ENCODE measurements around the gene NOP14. TPM values are rescaled to one million over a fixed set of nuclear protein-coding genes. Genes with fewer than 3 reads are reported as not detected.

The NOP14 gene
- total RNA-seq, 1 donor from 2014 or later = 21.4 TPM

DNA sequence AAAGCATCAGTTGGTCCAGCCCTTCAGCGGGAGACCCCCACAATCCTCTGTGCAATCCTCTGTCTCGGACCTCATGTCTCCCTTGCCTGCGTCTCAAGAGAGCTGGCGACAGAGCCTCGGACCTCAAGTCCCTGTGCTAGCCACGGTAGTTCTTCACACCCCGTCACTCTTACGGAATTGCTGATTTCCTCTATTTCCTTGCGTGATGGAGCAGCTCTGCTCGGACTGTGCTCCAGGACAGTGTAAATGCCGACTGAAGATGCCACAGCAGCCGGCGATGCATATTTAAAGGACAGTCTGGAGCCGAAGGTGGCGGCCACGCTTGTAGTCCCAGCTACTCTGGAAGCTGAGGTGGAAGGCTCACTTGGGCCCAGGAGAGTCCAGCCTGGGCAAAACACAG, 2.1 kb upstream of the NOP14 start:
- Histone ChIP-seq H3K9me3 (no peaks in the 10 kb centered on the region), H3K36me3 (no peaks in the 10 kb centered on the region), H3K27me3 (no peaks in the 10 kb centered on the region), H3K4me1 (peaks cover 19% of the 10 kb centered on the region), H3K27ac (no peak overlapping the region), H3K4me3 (no peak overlapping the region)
- intact Hi-C loops (cut with DNase I) = no loop called here
- ATAC-seq = no peak
- TF ChIP-seq, protein P1, sequence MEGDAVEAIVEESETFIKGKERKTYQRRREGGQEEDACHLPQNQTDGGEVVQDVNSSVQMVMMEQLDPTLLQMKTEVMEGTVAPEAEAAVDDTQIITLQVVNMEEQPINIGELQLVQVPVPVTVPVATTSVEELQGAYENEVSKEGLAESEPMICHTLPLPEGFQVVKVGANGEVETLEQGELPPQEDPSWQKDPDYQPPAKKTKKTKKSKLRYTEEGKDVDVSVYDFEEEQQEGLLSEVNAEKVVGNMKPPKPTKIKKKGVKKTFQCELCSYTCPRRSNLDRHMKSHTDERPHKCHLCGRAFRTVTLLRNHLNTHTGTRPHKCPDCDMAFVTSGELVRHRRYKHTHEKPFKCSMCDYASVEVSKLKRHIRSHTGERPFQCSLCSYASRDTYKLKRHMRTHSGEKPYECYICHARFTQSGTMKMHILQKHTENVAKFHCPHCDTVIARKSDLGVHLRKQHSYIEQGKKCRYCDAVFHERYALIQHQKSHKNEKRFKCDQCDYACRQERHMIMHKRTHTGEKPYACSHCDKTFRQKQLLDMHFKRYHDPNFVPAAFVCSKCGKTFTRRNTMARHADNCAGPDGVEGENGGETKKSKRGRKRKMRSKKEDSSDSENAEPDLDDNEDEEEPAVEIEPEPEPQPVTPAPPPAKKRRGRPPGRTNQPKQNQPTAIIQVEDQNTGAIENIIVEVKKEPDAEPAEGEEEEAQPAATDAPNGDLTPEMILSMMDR (IDR thresholded peaks at IDR 0.05) = no peak
- no peak for DNase-seq

DNA sequence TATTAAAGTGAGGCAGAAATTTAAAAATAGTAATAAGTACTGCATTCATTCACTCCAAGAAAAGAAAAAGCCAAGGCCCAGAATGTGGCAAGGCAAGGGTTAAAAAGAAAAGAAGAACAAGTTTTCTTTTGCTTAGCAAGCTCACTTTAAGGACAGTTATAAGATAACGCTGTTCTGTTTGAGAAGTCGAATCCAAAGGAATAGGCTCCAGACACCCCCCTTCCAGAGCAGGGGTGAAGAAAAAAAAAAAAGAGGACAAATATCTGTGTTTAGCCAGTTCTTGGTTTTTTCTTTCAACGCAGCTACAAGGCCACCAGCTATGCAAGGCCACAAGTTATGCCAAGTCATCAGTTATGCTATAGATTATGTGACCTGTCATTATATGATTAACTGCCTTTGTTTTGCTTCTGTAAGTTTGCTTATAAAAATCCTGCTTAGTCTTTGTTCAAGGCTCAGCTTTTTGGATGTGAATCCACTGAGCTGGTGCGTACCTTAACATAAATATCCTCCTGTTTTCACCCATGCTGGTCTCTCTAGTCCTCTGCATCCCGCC, 1.6 kb upstream of the NOP14 start:
- DNase-seq (no peak), ATAC-seq (no peak)
- Histone ChIP-seq H3K4me3 (peak overlapping the region; percentile 71), H3K4me1 (peaks cover 19% of the 10 kb centered on the region), H3K27me3 (no peaks in the 10 kb centered on the region), H3K36me3 (no peaks in the 10 kb centered on the region), H3K27ac (no peak overlapping the region), H3K9me3 (no peaks in the 10 kb centered on the region)
- TF ChIP-seq, protein P1 (IDR thresholded peaks at IDR 0.05) = no peak
- intact Hi-C loops (cut with DNase I) = no loop called here

DNA sequence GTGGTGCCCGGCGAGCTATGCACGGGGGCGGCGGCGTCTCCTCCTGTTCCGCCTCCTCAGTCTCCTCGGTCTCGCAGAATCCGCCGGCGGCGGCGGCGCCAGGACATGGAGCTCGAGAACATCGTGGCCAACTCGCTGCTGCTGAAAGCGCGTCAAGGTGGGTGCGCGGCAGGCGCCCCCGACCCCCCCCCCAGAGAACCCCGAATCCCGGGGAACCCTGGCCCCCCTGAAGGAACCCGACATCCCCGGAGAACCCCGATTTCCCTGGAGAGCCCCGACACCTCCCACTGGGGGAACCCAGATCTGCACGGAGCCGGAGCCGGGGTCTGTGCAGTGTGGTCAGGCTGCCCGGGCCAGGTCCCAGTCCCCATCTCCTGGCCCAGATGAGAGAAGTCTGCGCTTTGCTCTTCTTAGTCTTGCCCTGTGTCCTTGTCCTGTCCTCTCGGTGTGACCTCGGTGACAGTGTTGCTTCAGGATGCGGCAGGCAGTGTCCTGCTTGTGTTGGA, 813 bp upstream of the NOP14 start:
- ATAC-seq = peak; percentile 78

GRCh38 chr4:2962614-2963174, 512 bp downstream of the NOP14 start:
- TF ChIP-seq, protein P1 (IDR thresholded peaks at IDR 0.05) = no peak
- H3K27ac ChIP-seq = peak overlapping the region; percentile 90
- intact Hi-C loops (cut with DNase I) = no loop called here
- peaks cover 9% of the 10 kb centered on the region for H3K36me3 ChIP-seq
- no peaks in the 10 kb centered on the region for H3K9me3 ChIP-seq
- ATAC-seq (peak; percentile 46), DNase-seq (no peak)
- peaks cover 24% of the 10 kb centered on the region for H3K4me1 ChIP-seq
- peak overlapping the region; percentile 71 for H3K4me3 ChIP-seq
- H3K27me3 ChIP-seq = no peaks in the 10 kb centered on the region

More for the DNA sequence above, 813 bp upstream of the NOP14 start:
- Histone ChIP-seq H3K9me3 (no peaks in the 10 kb centered on the region), H3K36me3 (no peaks in the 10 kb centered on the region), H3K4me3 (peak overlapping the region; percentile 71), H3K27ac (peak overlapping the region; percentile 90), H3K27me3 (no peaks in the 10 kb centered on the region), H3K4me1 (peaks cover 19% of the 10 kb centered on the region)
- no peak for DNase-seq
- TF ChIP-seq, protein P1 (IDR thresholded peaks at IDR 0.05) = no peak
- intact Hi-C loops (cut with DNase I) = no loop called here

DNA sequence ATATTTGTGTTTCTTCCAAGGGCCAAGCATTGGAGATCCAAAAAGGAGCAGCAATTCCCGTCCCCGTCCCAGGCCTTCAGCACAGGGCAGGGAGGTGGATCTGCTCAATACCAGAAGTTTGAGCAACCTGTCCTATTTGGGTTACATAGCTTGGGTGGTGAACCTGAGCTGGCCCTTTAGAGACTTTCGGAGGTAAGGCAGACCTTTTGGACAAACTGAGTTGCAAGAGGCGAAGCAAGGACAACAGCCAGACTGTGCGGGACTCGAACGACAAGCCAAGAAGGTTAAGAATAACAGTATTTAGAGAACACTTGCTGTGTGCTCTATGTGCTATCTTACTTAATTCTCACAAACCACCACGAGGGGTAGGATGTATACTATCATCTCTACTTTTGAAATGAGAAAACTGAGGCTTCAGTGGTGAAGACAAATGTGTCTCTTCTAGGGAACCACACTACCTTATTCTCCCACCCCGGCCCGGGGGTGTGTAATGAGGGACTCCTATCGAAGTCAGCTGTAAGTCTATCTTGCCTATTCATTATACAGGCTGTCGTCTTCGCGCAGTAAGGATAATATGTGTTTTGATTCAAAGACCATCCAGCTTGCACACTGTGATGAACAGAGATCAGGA, 1.3 kb downstream of the NOP14 start:
- ATAC-seq = no peak
- Histone ChIP-seq H3K9me3 (no peaks in the 10 kb centered on the region), H3K27ac (peak overlapping the region; percentile 12), H3K27me3 (no peaks in the 10 kb centered on the region), H3K4me3 (peak overlapping the region; percentile 71), H3K4me1 (peaks cover 24% of the 10 kb centered on the region), H3K36me3 (peaks cover 17% of the 10 kb centered on the region)
- intact Hi-C loops (cut with DNase I) = no loop called here
- DNase-seq = no peak
- TF ChIP-seq, protein P1 (IDR thresholded peaks at IDR 0.05) = no peak
